Ishikawa (cell line): ENCODE results near the gene BRD2.
A peak's percentile ranks its signal among the peaks of the same experiment; 100 is the strongest.

Experiments used
- CEBPB ChIP-seq: IDR thresholded peaks from 2 replicates; pipeline ENCODE4 v1.6.1; 2012
- CREB1 ChIP-seq: IDR thresholded peaks from 2 replicates; pipeline ENCODE4 v1.6.1; 2012; ENCODE audit warnings: low read depth
- EGR1 ChIP-seq: IDR thresholded peaks from 2 replicates; pipeline ENCODE4 v1.6.1; 2012
- EP300 ChIP-seq: IDR thresholded peaks from 2 replicates; pipeline ENCODE4 v1.6.1; 2012; ENCODE audit warnings: borderline replicate concordance
- FOXM1 ChIP-seq: IDR thresholded peaks from 2 replicates; pipeline ENCODE4 v1.6.1; 2012; ENCODE audit warnings: low read depth, borderline replicate concordance
- NFIC ChIP-seq: IDR thresholded peaks from 2 replicates; pipeline ENCODE4 v1.6.1; 2012
- RAD21 ChIP-seq: IDR thresholded peaks from 2 replicates; pipeline ENCODE4 v1.6.1; 2012; ENCODE audit warnings: low read depth
- TAF1 ChIP-seq: IDR thresholded peaks from 2 replicates; pipeline ENCODE4 v1.6.1; 2012; ENCODE audit warnings: low read depth, mild to moderate bottlenecking
- TCF12 ChIP-seq: IDR thresholded peaks from 2 replicates; pipeline ENCODE4 v1.6.1; 2012; ENCODE audit warnings: low read depth
- TEAD4 ChIP-seq: IDR thresholded peaks from 2 replicates; pipeline ENCODE4 v1.6.1; 2012
- YY1 ChIP-seq: IDR thresholded peaks from 2 replicates; pipeline ENCODE4 v1.6.1; 2012; ENCODE audit warnings: low read depth
- ZBTB7A ChIP-seq: IDR thresholded peaks from 2 replicates; pipeline ENCODE4 v1.6.1; 2012; ENCODE audit warnings: low read depth
- TF ChIP-seq, protein P1 (sequence below): IDR thresholded peaks from 2 replicates; pipeline ENCODE4 v1.6.1; 2012; ENCODE audit warnings: low read depth, mild to moderate bottlenecking
- TF ChIP-seq, protein P2 (sequence below): IDR thresholded peaks from 2 replicates; pipeline ENCODE4 v1.6.1; 2012
- TF ChIP-seq, protein P3 (sequence below): IDR thresholded peaks from 2 replicates; pipeline ENCODE4 v1.6.1; 2012

BRD2 gene

DNA sequence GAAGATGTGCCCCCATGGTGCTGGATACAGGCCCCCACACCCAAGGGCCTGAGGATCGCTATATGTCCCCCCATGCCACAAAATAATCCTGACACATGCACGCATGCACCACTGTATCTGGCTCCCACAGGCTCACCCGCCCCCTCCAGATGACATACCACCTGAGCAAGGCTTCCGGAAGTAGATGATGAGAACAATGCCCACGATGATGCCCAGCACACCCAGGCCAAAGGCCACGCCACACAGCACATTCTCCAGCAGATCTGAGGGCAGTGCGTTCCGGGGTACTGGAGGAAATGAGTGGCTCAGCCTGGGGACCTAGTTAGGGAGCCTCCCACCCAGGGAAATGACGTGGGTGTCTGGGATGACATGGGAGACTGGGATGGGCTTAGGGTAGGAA, 19.3 kb upstream of the BRD2 start:
- no peak for TF ChIP-seq EGR1
- TF ChIP-seq, protein P1, sequence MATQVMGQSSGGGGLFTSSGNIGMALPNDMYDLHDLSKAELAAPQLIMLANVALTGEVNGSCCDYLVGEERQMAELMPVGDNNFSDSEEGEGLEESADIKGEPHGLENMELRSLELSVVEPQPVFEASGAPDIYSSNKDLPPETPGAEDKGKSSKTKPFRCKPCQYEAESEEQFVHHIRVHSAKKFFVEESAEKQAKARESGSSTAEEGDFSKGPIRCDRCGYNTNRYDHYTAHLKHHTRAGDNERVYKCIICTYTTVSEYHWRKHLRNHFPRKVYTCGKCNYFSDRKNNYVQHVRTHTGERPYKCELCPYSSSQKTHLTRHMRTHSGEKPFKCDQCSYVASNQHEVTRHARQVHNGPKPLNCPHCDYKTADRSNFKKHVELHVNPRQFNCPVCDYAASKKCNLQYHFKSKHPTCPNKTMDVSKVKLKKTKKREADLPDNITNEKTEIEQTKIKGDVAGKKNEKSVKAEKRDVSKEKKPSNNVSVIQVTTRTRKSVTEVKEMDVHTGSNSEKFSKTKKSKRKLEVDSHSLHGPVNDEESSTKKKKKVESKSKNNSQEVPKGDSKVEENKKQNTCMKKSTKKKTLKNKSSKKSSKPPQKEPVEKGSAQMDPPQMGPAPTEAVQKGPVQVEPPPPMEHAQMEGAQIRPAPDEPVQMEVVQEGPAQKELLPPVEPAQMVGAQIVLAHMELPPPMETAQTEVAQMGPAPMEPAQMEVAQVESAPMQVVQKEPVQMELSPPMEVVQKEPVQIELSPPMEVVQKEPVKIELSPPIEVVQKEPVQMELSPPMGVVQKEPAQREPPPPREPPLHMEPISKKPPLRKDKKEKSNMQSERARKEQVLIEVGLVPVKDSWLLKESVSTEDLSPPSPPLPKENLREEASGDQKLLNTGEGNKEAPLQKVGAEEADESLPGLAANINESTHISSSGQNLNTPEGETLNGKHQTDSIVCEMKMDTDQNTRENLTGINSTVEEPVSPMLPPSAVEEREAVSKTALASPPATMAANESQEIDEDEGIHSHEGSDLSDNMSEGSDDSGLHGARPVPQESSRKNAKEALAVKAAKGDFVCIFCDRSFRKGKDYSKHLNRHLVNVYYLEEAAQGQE = no peak
- no peak for TF ChIP-seq TCF12

DNA sequence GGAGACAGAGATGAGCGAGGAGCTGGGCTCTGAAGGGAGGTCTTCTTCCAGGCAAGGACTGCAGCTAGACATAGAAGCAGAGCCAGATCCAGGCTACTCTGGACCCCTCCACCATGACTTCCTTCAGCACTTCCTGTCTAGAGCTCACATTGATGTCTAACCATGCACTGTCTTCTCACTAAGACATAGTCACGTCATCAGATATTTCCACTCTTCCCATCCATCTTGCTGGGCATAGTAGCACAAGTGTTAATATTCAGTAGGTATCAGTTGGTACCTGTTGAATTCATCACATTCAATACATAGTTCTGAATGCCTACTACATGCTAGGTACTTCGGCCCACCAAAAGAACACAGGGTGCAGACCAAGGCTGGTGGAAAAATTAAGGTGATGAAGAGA, 18.4 kb upstream of the BRD2 start:
- TF ChIP-seq, protein P2, sequence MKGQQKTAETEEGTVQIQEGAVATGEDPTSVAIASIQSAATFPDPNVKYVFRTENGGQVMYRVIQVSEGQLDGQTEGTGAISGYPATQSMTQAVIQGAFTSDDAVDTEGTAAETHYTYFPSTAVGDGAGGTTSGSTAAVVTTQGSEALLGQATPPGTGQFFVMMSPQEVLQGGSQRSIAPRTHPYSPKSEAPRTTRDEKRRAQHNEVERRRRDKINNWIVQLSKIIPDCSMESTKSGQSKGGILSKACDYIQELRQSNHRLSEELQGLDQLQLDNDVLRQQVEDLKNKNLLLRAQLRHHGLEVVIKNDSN = no peak
- TF ChIP-seq, protein P3, sequence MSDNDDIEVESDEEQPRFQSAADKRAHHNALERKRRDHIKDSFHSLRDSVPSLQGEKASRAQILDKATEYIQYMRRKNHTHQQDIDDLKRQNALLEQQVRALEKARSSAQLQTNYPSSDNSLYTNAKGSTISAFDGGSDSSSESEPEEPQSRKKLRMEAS = no peak
- TF ChIP-seq TEAD4 (no peak), YY1 (no peak)

DNA sequence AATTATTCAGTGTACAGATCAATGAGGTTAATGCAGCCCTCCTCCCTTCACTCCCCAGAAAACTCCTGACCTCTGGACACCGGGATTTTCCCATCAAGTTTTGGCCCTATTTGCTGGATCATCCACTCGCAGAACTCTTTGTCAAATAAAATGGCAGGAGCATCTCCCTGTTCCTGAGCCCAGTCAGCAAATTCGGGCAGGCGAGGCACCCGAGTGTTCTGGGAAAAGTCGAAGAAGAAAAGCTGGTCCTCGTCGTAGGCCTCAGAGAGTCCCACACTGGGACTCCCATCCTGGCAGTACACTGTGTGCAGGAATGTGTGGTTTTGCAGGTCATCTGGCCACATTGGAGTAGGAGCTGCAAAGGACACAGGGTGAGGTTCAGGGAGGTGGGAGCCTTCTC, 17.9 kb upstream of the BRD2 start:
- no peak for TF ChIP-seq TAF1
- TF ChIP-seq CEBPB = no peak
- TF ChIP-seq, protein P2 = no peak
- TF ChIP-seq, protein P3 = no peak
- no peak for TF ChIP-seq NFIC
- no peak for TF ChIP-seq EGR1
- TF ChIP-seq TCF12 = no peak
- no peak for TF ChIP-seq ZBTB7A
- TF ChIP-seq, protein P1 = no peak
- TF ChIP-seq CREB1 = no peak
- no peak for TF ChIP-seq FOXM1
- TF ChIP-seq YY1 = no peak
- TF ChIP-seq TEAD4 = no peak
- no peak for TF ChIP-seq EP300
- no peak for TF ChIP-seq RAD21

DNA sequence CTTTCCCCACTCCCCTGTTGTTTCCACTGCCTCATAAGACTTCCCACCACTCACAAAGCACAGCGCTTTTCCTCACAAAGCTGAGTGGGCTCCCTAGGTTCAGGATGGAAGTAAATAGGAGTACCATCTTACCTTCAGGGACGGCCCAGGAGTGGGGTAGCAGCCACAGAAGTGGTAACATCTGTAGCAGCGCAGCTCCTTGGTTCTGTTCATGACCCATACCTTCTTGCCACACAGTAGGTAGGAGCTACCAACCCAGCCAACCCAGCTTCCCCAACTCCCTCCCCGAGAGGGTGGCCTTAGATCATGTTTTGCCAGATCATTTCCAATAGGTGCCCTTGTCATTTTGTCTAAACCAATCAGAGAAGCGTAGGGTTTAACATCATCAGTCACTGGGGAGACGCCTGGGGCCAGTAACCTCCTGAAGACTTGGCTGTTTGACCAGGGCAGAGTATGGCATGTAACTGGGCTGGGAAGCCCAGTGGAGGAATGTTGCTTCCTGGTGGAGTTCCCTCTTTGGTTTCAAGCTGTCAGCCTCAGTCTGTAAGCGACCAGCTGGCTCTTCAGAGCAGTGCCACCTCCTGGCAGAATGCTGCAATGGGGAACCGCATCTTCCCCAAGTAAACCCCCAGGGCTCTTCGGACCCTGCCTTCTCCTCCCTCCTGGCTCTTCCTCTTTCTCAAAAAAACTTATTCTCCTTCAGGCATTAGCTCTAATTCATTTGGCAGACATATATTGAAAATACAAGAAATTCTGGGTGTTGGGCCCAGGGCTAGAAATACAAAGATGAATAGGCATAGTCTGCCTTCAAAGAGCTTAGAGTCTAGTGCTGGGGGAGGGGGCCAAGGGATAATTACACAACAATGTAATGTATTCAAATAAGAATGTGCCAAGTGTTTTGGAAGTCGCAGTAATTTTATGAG, 15.3 kb upstream of the BRD2 start, which contains the start of gene HLA-DMA:
Gene HLA-DMA, minus strand, starts transcription at position 281 of the 923 bp plus-strand sequence. Its CDS starts 61 bp downstream, at position 220.
- TF ChIP-seq TCF12 = no peak
- TF ChIP-seq RAD21 = peak; percentile 43; the same call in 1 of the 2 replicates
- no peak for TF ChIP-seq TAF1
- TF ChIP-seq, protein P1 = no peak
- TF ChIP-seq NFIC = no peak
- no peak for TF ChIP-seq EP300
- TF ChIP-seq YY1 = no peak
- no peak for TF ChIP-seq CEBPB
- TF ChIP-seq, protein P3 = no peak
- no peak for TF ChIP-seq EGR1
- TF ChIP-seq, protein P2 = no peak
- TF ChIP-seq ZBTB7A = no peak
- TF ChIP-seq CREB1 = peak; percentile 91
- no peak for TF ChIP-seq FOXM1
- peak; percentile 53; the same call in 1 of the 2 replicates for TF ChIP-seq TEAD4
